IPS-15b (cell line): ENCODE measurements around the gene COQ4.

Source experiments
- H3K27me3 ChIP-seq: one replicate; pipeline ENCODE4 v1.6.1; 2013; ENCODE audit warnings: low read length; ENCODE audit not compliant: control insufficient read depth, insufficient read depth
- H3K36me3 ChIP-seq: one replicate; pipeline ENCODE4 v1.6.1; 2013; ENCODE audit warnings: low read length; ENCODE audit not compliant: control insufficient read depth, insufficient read depth
- H3K4me1 ChIP-seq: one replicate; pipeline ENCODE4 v1.6.1; 2013; ENCODE audit warnings: mild to moderate bottlenecking, low read length; ENCODE audit not compliant: control insufficient read depth, insufficient read depth
- H3K4me3 ChIP-seq: one replicate; pipeline ENCODE4 v1.5.1; 2013; ENCODE audit warnings: low read depth, low read length
- H3K9ac ChIP-seq: one replicate; pipeline ENCODE4 v1.6.1; 2013; ENCODE audit warnings: low read depth, mild to moderate bottlenecking, low read length
- H3K9me3 ChIP-seq: one replicate; pipeline ENCODE4 v1.6.1; 2013; ENCODE audit warnings: mild to moderate bottlenecking, low read length; ENCODE audit not compliant: control insufficient read depth, insufficient read depth

COQ4 gene

GRCh38 chr9:128288273-128289004 lies 34.2 kb upstream of the COQ4 start:
- Histone ChIP-seq H3K36me3 (peaks cover 9% of the 10 kb centered on the region), H3K4me1 (no peaks in the 10 kb centered on the region), H3K9me3 (no peaks in the 10 kb centered on the region), H3K4me3 (no peak overlapping the region), H3K9ac (no peak overlapping the region), H3K27me3 (no peaks in the 10 kb centered on the region)

- peaks cover 9% of the 10 kb centered on the region for H3K36me3 ChIP-seq
- H3K27me3 ChIP-seq = no peaks in the 10 kb centered on the region
- H3K4me3 ChIP-seq = no peak overlapping the region
- no peak overlapping the region for H3K9ac ChIP-seq
- no peaks in the 10 kb centered on the region for H3K4me1 ChIP-seq
- no peaks in the 10 kb centered on the region for H3K9me3 ChIP-seq
These were observed 30.6 kb upstream of the COQ4 start for GRCh38 chr9:128292009-128292408.

- H3K36me3 ChIP-seq = peaks cover 5% of the 10 kb centered on the region
- H3K4me1 ChIP-seq = no peaks in the 10 kb centered on the region
- no peaks in the 10 kb centered on the region for H3K9me3 ChIP-seq
- no peak overlapping the region for H3K4me3 ChIP-seq
- H3K9ac ChIP-seq = no peak overlapping the region
- H3K27me3 ChIP-seq = no peaks in the 10 kb centered on the region
These were observed 29.5 kb upstream of the COQ4 start for GRCh38 chr9:128293091-128293490.

GRCh38 chr9:128294142-128294541 lies 28.5 kb upstream of the COQ4 start:
- no peaks in the 10 kb centered on the region for H3K9me3 ChIP-seq

GRCh38 chr9:128296340-128297220 lies 26.1 kb upstream of the COQ4 start:
- no peaks in the 10 kb centered on the region for H3K9me3 ChIP-seq
- H3K4me3 ChIP-seq = no peak overlapping the region
- no peaks in the 10 kb centered on the region for H3K4me1 ChIP-seq
- H3K27me3 ChIP-seq = no peaks in the 10 kb centered on the region
- no peaks in the 10 kb centered on the region for H3K36me3 ChIP-seq
- H3K9ac ChIP-seq = no peak overlapping the region

More at GRCh38 chr9:128294142-128294541, 28.5 kb upstream of the COQ4 start:
- no peaks in the 10 kb centered on the region for H3K36me3 ChIP-seq
- H3K4me1 ChIP-seq = no peaks in the 10 kb centered on the region
- no peaks in the 10 kb centered on the region for H3K27me3 ChIP-seq
- H3K9ac ChIP-seq = no peak overlapping the region
- H3K4me3 ChIP-seq = no peak overlapping the region

GRCh38 chr9:128297221-128297773 lies 25.3 kb upstream of the COQ4 start:
- Histone ChIP-seq H3K4me1 (no peaks in the 10 kb centered on the region), H3K9ac (no peak overlapping the region), H3K4me3 (no peak overlapping the region), H3K36me3 (no peaks in the 10 kb centered on the region), H3K27me3 (no peaks in the 10 kb centered on the region), H3K9me3 (no peaks in the 10 kb centered on the region)

GRCh38 chr9:128298535-128299482 lies 23.8 kb upstream of the COQ4 start:
- Histone ChIP-seq H3K9ac (no peak overlapping the region), H3K4me3 (no peak overlapping the region), H3K27me3 (no peaks in the 10 kb centered on the region), H3K36me3 (no peaks in the 10 kb centered on the region), H3K4me1 (no peaks in the 10 kb centered on the region), H3K9me3 (no peaks in the 10 kb centered on the region)

- no peaks in the 10 kb centered on the region for H3K4me1 ChIP-seq
- H3K4me3 ChIP-seq = no peak overlapping the region
- H3K9me3 ChIP-seq = no peaks in the 10 kb centered on the region
- peak overlapping the region; percentile 16 for H3K9ac ChIP-seq
- H3K36me3 ChIP-seq = peaks cover 4% of the 10 kb centered on the region
- no peaks in the 10 kb centered on the region for H3K27me3 ChIP-seq
These were observed 18.3 kb upstream of the COQ4 start for GRCh38 chr9:128304136-128304970.

- H3K9me3 ChIP-seq = no peaks in the 10 kb centered on the region
- H3K4me3 ChIP-seq = no peak overlapping the region
- no peak overlapping the region for H3K9ac ChIP-seq
- peaks cover 10% of the 10 kb centered on the region for H3K36me3 ChIP-seq
- no peaks in the 10 kb centered on the region for H3K27me3 ChIP-seq
- H3K4me1 ChIP-seq = no peaks in the 10 kb centered on the region
These were observed 17.7 kb upstream of the COQ4 start for GRCh38 chr9:128304971-128305288.

- no peaks in the 10 kb centered on the region for H3K27me3 ChIP-seq
- no peaks in the 10 kb centered on the region for H3K9me3 ChIP-seq
- H3K4me3 ChIP-seq = no peak overlapping the region
- H3K36me3 ChIP-seq = peaks cover 30% of the 10 kb centered on the region
- H3K9ac ChIP-seq = no peak overlapping the region
- no peaks in the 10 kb centered on the region for H3K4me1 ChIP-seq
These were observed 13.1 kb upstream of the COQ4 start for GRCh38 chr9:128309551-128309950.
